Measurements from ENCODE around the gene LILRB3. TPM values are rescaled to one million over a fixed set of nuclear protein-coding genes. Genes with fewer than 3 reads are reported as not detected.
"Not testable (repeated sequence)": the region's sequence is repeated elsewhere in the genome, so short reads cannot be mapped to it uniquely, and the experiment has no call there.

LILRB3 gene
- total RNA-seq, 2 experiments from 2014 or later, result 0.62 to 2.0 TPM

DNA sequence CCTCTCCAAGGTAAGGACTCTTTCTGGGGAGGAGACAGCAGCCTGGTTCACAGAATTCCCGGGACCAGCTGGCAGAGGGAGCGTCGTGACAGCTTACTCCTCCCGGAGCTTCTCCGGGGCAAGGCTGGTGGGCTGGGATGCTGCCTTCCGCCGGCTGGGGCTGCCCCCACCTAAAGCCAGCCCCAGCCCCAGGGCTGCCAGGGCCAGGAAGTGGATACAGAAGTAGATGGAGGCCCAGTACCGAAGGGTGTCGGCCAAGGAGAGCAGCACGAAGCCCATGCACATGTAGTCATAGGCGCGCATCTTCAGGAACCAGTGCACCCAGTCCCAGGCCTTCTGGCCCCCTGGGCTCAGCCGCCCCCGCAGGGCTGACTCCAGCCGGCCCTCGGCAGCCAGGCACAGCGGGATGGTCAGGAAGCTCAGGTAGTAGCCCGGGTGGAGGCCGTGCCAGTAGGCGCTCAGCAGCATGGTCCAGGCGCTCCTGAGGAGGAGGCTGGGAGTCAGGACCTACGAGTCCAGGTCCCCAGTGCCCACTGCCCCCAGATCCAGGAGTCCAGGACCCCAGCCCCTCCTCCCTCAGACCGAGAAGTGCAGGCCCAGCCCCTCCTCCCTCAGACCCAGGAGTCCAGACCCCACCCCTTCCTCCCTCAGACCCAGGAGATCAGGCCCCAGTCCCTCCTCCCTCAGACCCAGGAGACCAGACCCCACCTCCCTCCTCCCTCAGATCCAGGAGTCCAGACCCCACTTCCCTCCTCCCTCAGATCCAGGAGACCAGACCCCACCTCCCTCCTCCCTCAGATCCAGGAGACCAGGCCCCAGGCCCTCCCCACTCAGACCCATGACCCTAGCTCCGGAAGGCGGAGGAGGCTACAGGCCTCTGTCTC is 48.6 kb downstream of the LILRB3 start:
- Mint-ChIP-seq H3K27ac (no peak overlapping the region), H3K4me3 (no peak overlapping the region), H3K9me3 (no peaks in the 10 kb centered on the region), H3K27me3 (no peaks in the 10 kb centered on the region), H3K36me3 (ENCODE audit: low read depth) (peaks cover 5% of the 10 kb centered on the region), H3K4me1 (peaks cover 2% of the 10 kb centered on the region)
- ChIA-PET POLR2A (no interaction called here), CTCF (interaction anchor here (1.2 to 1.3 kb wide), 2 partner anchors 10 to 12 kb away, joined by 3 read pairs; no protein-coding TSS in a partner anchor)
- DNase-seq, result no peak

DNA sequence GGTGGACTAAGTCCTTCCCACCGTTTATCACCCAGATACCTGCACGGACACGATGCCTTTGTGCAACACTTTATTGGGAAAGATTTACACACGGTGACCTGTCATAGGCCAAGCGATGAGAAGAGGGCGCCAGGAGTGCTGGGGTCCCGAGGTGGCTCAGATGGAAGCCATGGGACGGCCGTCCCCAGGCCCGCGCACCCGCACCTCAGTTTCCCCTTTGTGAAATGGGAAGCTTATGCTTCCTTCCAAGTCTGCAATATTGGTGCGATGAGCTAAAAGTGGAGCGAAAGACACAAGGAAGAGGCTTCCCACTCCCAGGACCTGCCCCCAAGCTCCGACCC is 49.5 kb downstream of the LILRB3 start:
- Mint-ChIP-seq H3K27me3 (no peaks in the 10 kb centered on the region), H3K4me3 (no peak overlapping the region), H3K27ac (no peak overlapping the region), H3K4me1 (peaks cover 4% of the 10 kb centered on the region), H3K9me3 (no peaks in the 10 kb centered on the region), H3K36me3 (ENCODE audit: low read depth) (peaks cover 4% of the 10 kb centered on the region)
- POLR2A ChIA-PET, result no interaction called here
- no peak for DNase-seq
- CTCF ChIA-PET, result interaction anchor here (1.3 kb wide), 1 partner anchor 11 kb away, joined by 3 read pairs; no protein-coding TSS in a partner anchor

DNA sequence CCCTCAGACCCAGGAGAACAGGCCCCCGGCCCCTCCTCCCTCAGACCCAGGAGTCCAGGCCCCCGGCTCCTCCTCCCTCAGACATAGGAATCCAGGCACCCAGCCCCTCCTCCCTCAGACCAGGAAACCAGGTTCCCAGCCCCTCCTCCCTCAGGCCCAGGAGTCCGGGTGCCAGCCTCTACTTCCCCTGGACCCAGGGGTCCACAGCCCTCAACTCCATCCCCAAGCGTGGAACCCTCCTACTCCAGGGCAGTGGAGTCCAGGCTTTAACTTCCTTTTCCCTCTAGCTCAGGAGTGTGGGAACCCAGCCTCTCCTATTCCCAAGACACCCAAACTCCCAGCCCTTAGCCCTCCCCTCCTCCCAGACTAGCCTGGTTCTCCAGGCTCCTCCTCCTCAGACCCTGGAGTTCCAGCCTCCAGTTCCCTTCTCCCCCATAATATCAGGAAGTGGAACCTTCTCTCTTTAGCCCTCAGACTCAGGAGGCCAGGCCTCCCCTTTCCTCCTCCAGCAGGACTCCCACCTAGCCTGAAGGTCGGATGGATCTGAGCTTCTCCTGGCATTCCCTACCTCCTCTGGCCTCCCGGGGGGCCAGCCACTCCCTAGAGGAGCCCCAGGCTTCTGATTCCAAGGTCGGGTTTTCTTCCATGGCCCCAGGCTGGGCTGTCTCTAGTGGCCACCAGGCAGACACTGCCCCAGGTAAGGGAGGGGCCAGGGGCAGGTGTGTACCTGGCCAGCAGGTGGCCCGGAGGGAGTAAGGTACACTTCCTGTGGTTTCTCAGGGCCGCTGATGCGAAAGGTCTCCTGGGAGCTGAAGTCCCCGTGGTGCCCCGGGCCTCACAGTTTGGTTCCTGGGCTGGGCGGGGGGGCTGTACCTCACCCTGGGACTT is 50.1 kb downstream of the LILRB3 start, which contains the start of gene TMC4:
TMC4 (minus strand) TSS at position 690 of the 888 bp plus-strand sequence; CDS start at position 647, 43 bp downstream.
- Mint-ChIP-seq H3K36me3 (ENCODE audit: low read depth) (no peaks in the 10 kb centered on the region), H3K9me3 (no peaks in the 10 kb centered on the region), H3K27me3 (no peaks in the 10 kb centered on the region), H3K4me1 (peaks cover 8% of the 10 kb centered on the region), H3K27ac (no peak within 1 kb of the TSS), H3K4me3 (no peak within 1 kb of the TSS)
- no peak for DNase-seq
- CTCF ChIA-PET, result interaction anchor here (1.3 kb wide), 1 partner anchor 12 kb away, joined by 3 read pairs; no protein-coding TSS in a partner anchor
- POLR2A ChIA-PET, result no interaction called here

DNA sequence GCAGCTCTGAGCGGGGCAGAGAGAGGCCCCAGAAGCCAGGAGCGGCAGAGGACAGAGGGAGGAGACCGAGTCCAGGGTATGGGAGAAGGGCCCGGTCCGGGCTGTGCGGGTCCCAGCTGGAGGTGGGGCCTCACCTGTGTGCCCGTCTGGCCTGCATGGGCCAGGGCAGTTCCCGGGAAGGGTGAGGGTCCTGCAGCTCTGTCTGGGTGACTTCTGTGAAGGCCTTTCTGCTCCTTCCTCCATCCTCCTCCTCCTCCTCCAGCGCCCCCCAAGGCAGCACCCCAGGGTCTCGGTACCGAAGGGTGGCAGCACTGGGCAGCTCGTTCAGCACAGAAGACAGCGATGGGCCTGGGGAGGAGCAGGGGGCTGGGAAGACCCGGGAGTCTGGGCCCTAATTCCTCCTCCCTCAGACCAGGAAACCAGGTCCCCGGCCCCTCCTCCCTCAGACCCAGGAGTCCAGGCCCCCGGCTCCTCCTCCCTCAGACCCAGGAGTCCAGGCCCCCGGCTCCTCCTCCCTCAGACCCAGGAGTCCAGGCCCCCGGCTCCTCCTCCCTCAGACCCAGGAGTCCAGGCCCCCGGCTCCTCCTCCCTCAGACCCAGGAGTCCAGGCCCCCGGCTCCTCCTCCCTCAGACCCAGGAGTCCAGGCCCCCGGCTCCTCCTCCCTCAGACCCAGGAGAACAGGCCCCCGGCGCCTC is 50.9 kb downstream of the LILRB3 start:
- H3K4me3 Mint-ChIP-seq; H3K9me3 Mint-ChIP-seq; H3K27ac Mint-ChIP-seq; H3K27me3 Mint-ChIP-seq; DNase-seq; POLR2A ChIA-PET; H3K4me1 Mint-ChIP-seq; H3K36me3 Mint-ChIP-seq (ENCODE audit: low read depth): not testable (repeated sequence)
- CTCF ChIA-PET, result interaction anchor here (3.9 kb wide), 1 partner anchor 16 kb away, joined by 27 read pairs; the partner anchor contains the start of gene MBOAT7

DNA sequence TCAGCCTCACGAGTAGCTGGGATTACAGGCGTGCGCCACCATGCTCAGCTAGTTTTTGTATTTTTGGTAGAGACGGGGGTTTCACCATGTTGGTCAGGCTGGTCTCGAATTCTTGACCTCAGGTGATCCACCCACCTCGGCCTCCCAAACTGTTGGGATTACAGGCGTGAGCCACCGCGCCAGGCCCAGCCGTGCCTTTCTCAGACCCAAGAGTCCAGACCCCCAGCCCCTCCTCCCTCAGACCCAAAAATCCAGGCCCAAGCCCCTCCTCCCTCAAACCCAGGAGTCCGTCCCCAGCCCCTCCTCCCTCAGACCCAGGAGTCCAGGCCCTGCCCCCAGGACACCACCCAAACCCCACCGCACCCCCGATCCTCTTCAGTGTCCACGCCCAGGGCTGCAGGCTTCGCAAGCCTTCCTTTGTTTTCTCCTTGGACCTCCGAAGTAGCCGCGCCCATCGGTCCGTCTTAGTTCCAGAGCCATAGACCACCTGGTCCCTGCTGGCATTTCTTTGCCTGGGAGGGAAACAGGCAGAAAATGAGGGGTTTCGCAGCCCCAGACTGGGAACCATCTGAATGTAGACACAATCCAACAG is 53.6 kb downstream of the LILRB3 start:
- H3K36me3 Mint-ChIP-seq (ENCODE audit: low read depth), result no peaks in the 10 kb centered on the region
- no peak overlapping the region for H3K4me3 Mint-ChIP-seq
- no peaks in the 10 kb centered on the region for H3K27me3 Mint-ChIP-seq
- POLR2A ChIA-PET, result no interaction called here
- no peak overlapping the region for H3K27ac Mint-ChIP-seq
- no peaks in the 10 kb centered on the region for H3K9me3 Mint-ChIP-seq
- DNase-seq, result no peak
- CTCF ChIA-PET, result interaction anchor here (0.5 to 3.9 kb wide), 8 partner anchors 10 to 824 kb away, joined by 3 to 27 read pairs (median 5); partner anchors contain the start of genes CNOT3, LENG1 and MBOAT7
- peaks cover 17% of the 10 kb centered on the region for H3K4me1 Mint-ChIP-seq

DNA sequence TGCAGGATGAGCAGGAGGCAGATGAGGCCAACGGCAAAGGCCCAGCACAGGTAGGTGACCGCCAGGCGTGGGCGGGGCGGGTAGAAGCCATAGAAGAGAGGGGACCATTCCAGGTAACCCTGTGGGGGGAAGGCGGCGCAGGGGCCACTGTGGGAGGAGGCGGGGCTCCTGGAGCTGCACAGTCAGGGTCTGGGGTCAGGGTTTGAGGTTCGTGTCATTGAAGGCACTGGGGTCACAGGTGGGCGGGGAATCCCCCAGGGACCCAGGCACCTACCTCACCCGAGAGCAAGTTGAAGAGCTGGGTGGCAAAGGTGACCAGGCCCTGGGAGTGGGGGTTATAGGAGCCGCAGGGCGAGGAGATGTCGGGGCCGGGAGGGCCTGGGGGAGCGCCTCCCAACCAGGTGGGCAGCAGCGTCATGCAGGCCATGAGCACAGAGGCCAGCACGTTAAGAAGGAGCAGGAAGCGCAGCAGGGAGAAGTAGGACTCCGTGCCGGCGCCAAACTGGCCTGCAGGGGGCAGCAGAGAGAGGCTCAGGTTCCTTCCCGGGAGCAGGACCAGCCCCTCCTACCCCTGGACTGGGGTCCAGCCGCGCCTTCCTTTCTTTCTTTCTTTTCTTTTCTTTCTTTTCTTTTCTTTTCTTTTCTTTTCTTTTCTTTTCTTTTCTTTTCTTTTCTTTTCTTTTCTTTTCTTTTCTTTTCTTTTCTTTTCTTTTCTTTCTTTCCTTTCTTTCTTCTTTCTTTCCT is 54.5 kb downstream of the LILRB3 start:
- Mint-ChIP-seq H3K9me3 (no peaks in the 10 kb centered on the region), H3K27ac (no peak overlapping the region), H3K27me3 (no peaks in the 10 kb centered on the region), H3K4me3 (no peak overlapping the region), H3K4me1 (peaks cover 23% of the 10 kb centered on the region), H3K36me3 (ENCODE audit: low read depth) (no peaks in the 10 kb centered on the region)
- ChIA-PET CTCF (interaction anchor here (0.5 to 3.9 kb wide), 8 partner anchors 9 to 825 kb away, joined by 3 to 27 read pairs (median 5); partner anchors contain the start of genes CNOT3, LENG1 and MBOAT7), POLR2A (no interaction called here)
- DNase-seq, result peak; percentile 89

Other genes starting within 250 kb of the LILRB3 start
- gene CACNG6, start 231.4 kb downstream of the LILRB3 start, total RNA-seq, result not detected
- gene VSTM1, start 159.1 kb downstream of the LILRB3 start, total RNA-seq, result not detected
- not detected for gene TARM1, start 141.6 kb downstream of the LILRB3 start, total RNA-seq
- under 1 TPM; 0.15 to 0.32 TPM for gene OSCAR, start 122.2 kb downstream of the LILRB3 start, total RNA-seq
- gene NDUFA3, start 120.2 kb downstream of the LILRB3 start, total RNA-seq, result 100 to 1,000 TPM; 128 to 148 TPM
- 10 to 100 TPM; 39.5 to 42.4 TPM for gene TFPT, start 107.3 kb downstream of the LILRB3 start, total RNA-seq
- gene PRPF31, start 107.3 kb downstream of the LILRB3 start, total RNA-seq, result 10 to 100 TPM; 74.1 to 83.8 TPM
- 10 to 100 TPM; 63.7 to 64.8 TPM for gene CNOT3, start 85.2 kb downstream of the LILRB3 start, total RNA-seq
- 1 to 10 TPM; 7.6 to 9.1 TPM for gene LENG1, start 63.3 kb downstream of the LILRB3 start, total RNA-seq
- gene TMC4, start 49.8 kb downstream of the LILRB3 start, total RNA-seq, result 1 to 10 TPM; 4.6 to 4.9 TPM
- 10 to 100 TPM; 56.0 to 61.0 TPM for gene MBOAT7, start 33.4 kb downstream of the LILRB3 start, total RNA-seq
- 10 to 100 TPM in 1 of 2 experiments, 1 to 10 TPM in 1; 7.9 to 10.2 TPM for gene TSEN34, start 31.7 kb downstream of the LILRB3 start, total RNA-seq
- gene RPS9, start 22.1 kb downstream of the LILRB3 start, total RNA-seq, result 1,000 to 10,000 TPM; 1,257 to 1,351 TPM
- gene LILRA6, start 19.8 kb upstream of the LILRB3 start, total RNA-seq, result under 1 TPM; 0.37 to 0.45 TPM
- gene LILRB5, start 34.3 kb upstream of the LILRB3 start, total RNA-seq, result not detected
- not detected for gene LILRB2, start 58.1 kb upstream of the LILRB3 start, total RNA-seq
- not detected for gene LILRA5, start 90.2 kb upstream of the LILRB3 start, total RNA-seq
- gene LILRA4, start 116.2 kb upstream of the LILRB3 start, total RNA-seq, result not detected
- 10 to 100 TPM; 54.0 to 59.3 TPM for gene LAIR1, start 141.9 kb upstream of the LILRB3 start, total RNA-seq
- gene TTYH1, start 192.5 kb upstream of the LILRB3 start, total RNA-seq, result 1 to 10 TPM in 1 of 2 experiments, under 1 TPM in 1; 0.72 to 1.2 TPM
- gene LENG8, start 226.2 kb upstream of the LILRB3 start, total RNA-seq, result 100 to 1,000 TPM; 245 to 248 TPM
- gene LENG9, start 240.8 kb upstream of the LILRB3 start, total RNA-seq, result 1 to 10 TPM; 3.8 to 5.4 TPM

All from activated CD4-positive, alpha-beta T cell treated with anti-CD3 and anti-CD28 coated beads, Interleukin-2, amount 10 ng/mL, durations not matched to agents 7 days and 5 days (primary cell).